GM23248 (cell line): ENCODE data around the gene CLCN4. TPM values are rescaled to one million over a fixed set of nuclear protein-coding genes. Genes with fewer than 3 reads are reported as not detected.
A peak's percentile ranks its signal among the peaks of the same experiment; 100 is the strongest.

Experiments
- DNase-seq: peaks from one replicate; pipeline ENCODE4 v3.0.0-alpha.2; 2015
- H2AFZ ChIP-seq: fragments of 200-600 bp; sonication (generic); 2 replicates; pipeline ENCODE4 v1.6.1; 2016; ENCODE audit warnings: antibody characterized with exemption
- H3F3A ChIP-seq: fragments of 200-600 bp; sonication (generic); 2 replicates; pipeline ENCODE4 v1.6.1; 2016; ENCODE audit warnings: mild to moderate bottlenecking, antibody characterized with exemption, mixed run types; ENCODE audit not compliant: insufficient read depth
- H3K27ac ChIP-seq: fragments of 200-600 bp; sonication (generic); 2 replicates; pipeline ENCODE4 v1.5.1; 2016; ENCODE audit warnings: mild to moderate bottlenecking
- H3K27me3 ChIP-seq: fragments of 200-600 bp; sonication (generic); replicated peaks from 2 replicates; pipeline ENCODE4 v1.6.1; 2016; ENCODE audit warnings: mild to moderate bottlenecking; ENCODE audit not compliant: insufficient read depth
- H3K36me3 ChIP-seq: fragments of 200-600 bp; sonication (generic); 2 replicates; pipeline ENCODE4 v1.6.1; 2016; ENCODE audit warnings: low read depth, mild to moderate bottlenecking
- H3K4me1 ChIP-seq: fragments of 200-600 bp; sonication (generic); 2 replicates; pipeline ENCODE4 v1.6.1; 2016; ENCODE audit warnings: mild to moderate bottlenecking; ENCODE audit not compliant: insufficient read depth
- H3K4me2 ChIP-seq: fragments of 200-600 bp; sonication (generic); one replicate; pipeline ENCODE4 v1.6.1; 2016; ENCODE audit warnings: mild to moderate bottlenecking; ENCODE audit not compliant: unreplicated experiment
- H3K4me3 ChIP-seq: fragments of 200-600 bp; sonication (generic); 2 replicates; pipeline ENCODE4 v1.5.1; 2016; ENCODE audit warnings: mild to moderate bottlenecking
- H3K79me2 ChIP-seq: fragments of 200-600 bp; sonication (generic); 2 replicates; pipeline ENCODE4 v1.6.1; 2016; ENCODE audit warnings: mild to moderate bottlenecking; ENCODE audit not compliant: insufficient read depth
- H3K9ac ChIP-seq: fragments of 200-600 bp; sonication (generic); 2 replicates; pipeline ENCODE4 v1.6.1; 2016; ENCODE audit warnings: mild to moderate bottlenecking
- H3K9me2 ChIP-seq: fragments of 200-600 bp; sonication (generic); 2 replicates; pipeline ENCODE4 v1.6.1; 2016; ENCODE audit warnings: mixed run types, mild to moderate bottlenecking, moderate library complexity; ENCODE audit not compliant: insufficient read depth
- H3K9me3 ChIP-seq: fragments of 200-600 bp; sonication (generic); one replicate; pipeline ENCODE4 v1.6.1; 2017; ENCODE audit warnings: low read depth
- H4K20me1 ChIP-seq: fragments of 200-600 bp; sonication (generic); 2 replicates; pipeline ENCODE4 v1.6.0; 2016; ENCODE audit not compliant: insufficient read depth
- EZH2 ChIP-seq: fragments of 200-600 bp; sonication (generic); IDR thresholded peaks from 2 replicates; pipeline ENCODE4 v1.6.1; 2018; ENCODE audit warnings: antibody characterized with exemption, mild to moderate bottlenecking; ENCODE audit not compliant: insufficient read depth, poor library complexity, severe bottlenecking
- EZH2phosphoT487 ChIP-seq: fragments of 200-600 bp; sonication (generic); IDR thresholded peaks from 2 replicates; pipeline ENCODE4 v1.6.1; 2018; ENCODE audit warnings: antibody characterized with exemption, moderate library complexity, mild to moderate bottlenecking, low read depth; ENCODE audit not compliant: insufficient read depth
- WGBS, 2 experiments: methylation state at CpG; one replicate each; pipeline ENCODE4 v1.1.6; 2015 to 2017; ENCODE audit warnings: low lambda C conversion rate in 2 of 2, low coverage in 1 of 2; ENCODE audit errors: missing lambda C conversion rate in 2 of 2; 5-methylcytosine and 5-hydroxymethylcytosine counted together
- in situ Hi-C: fragments of 300-500 bp; cut with MboI; formaldehyde crosslinking; loops from 2 replicates; pipeline ENCODE4 v1.15.0; 2020
- polyA plus RNA-seq: library from polyadenylated mRNA; unstranded; fragments of >200 nt; fragmentation: Nextera tagmentation; extraction: Ambion mirVana; gene quantifications from 2 replicates; pipeline ENCODE4 v1.2.1, GENCODE V29; 2016
- total RNA-seq: library from RNA; depleted of rRNA; stranded (reverse); fragments of >200 nt; shearing (Covaris generic); gene quantifications from 2 replicates; pipeline ENCODE4 v1.2.3, GENCODE V29; 2014

The CLCN4 gene
- total and polyA plus RNA-seq, 2 experiments from 2014 or later: 0.29 to 0.97 TPM

DNA sequence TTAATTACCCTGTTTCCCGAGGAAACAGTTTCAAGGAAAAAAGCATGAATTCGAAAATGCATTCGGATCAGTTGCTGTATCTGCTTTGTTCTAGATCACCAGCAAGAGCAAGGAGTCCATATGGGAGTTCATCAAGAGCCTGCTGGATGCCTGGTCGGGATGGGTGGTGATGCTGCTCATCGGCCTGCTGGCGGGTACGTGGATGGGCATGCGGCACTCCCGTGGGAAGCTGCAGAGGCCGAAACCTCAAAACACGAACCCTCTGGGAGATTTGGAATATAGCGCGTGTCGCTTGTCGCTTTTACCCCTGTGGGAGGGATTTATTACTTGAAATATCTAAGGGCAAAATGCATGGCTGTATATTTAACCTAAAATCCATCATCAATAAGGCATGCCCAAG, 30.6 kb downstream of the CLCN4 start:
- TF ChIP-seq EZH2: no peak
- no peak for TF ChIP-seq EZH2phosphoT487
- DNase-seq: no peak
- in situ Hi-C loops: loop anchor here (10.0 to 25.0 kb wide), 2 partner anchors 550 to 937 kb away; no protein-coding TSS in a partner anchor
- Histone ChIP-seq H3K27ac (no peak overlapping the region), H3K79me2 (no peaks in the 10 kb centered on the region), H3K36me3 (no peaks in the 10 kb centered on the region), H3K4me3 (no peak overlapping the region), H3K4me1 (no peaks in the 10 kb centered on the region; the same call in 1 of the 2 replicates), H3K4me2 (no peak overlapping the region), H3K9me3 (no peaks in the 10 kb centered on the region), H3K9ac (no peak overlapping the region), H2AFZ (no peak overlapping the region), H4K20me1 (no peaks in the 10 kb centered on the region), H3F3A (no peaks in the 10 kb centered on the region), H3K27me3 (no peaks in the 10 kb centered on the region), H3K9me2 (no peaks in the 10 kb centered on the region)
- WGBS, 2 experiments: 90 to 98% methylated on average over 5 to 15 of the region's 15 CpGs

DNA sequence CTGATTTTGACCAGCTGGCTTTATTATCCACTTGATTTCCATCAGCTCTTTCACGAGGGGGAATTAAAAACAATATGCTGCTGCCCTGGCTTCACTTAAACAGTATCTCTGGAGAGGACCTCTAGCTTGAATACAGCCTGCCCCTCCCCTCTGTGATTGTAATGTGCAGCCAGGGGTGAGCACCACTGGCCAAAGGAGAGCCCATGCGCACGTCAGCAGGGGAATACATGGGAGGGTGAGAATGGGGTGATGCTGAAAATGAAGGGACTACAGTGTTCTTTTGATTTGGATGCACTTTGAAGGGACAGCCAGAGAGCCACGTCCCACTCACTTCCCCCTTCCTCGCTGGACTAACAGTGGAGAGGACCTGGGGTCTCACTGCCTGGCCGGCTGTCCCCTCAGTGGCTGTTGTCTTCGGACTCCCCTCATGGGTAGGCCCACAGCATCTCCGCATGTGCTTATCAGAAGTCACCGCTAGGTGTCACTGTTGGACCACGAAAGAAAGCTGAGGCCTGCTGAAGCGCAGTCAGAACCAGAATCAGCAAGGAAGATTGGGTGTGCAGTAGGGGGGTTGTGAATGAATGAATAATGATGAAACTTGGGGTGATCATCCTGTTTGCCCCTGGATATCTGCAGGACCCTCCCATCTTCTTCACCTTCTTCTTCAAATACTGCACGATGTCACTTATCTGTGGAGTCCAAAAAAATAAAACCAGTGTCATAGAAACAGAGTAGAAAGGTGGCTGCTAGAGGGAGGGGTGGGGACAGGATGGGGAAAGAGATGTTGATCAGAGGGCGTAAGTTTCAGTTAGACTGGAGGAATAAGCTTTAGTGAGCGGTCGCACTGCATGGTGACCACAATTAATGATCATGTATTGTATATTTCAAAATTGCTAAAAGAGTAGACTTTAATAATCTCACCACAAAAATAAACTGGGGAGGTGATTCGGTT, 32.8 kb downstream of the CLCN4 start:
- H3K4me3 ChIP-seq: no peak overlapping the region
- in situ Hi-C loops: loop anchor here (10.0 to 25.0 kb wide), 2 partner anchors 548 to 935 kb away; no protein-coding TSS in a partner anchor
- peak; percentile 58 for DNase-seq
- no peak overlapping the region for H2AFZ ChIP-seq
- H4K20me1 ChIP-seq: no peaks in the 10 kb centered on the region
- no peaks in the 10 kb centered on the region; the same call in 1 of the 2 replicates for H3K4me1 ChIP-seq
- H3K9me2 ChIP-seq: no peaks in the 10 kb centered on the region
- no peaks in the 10 kb centered on the region for H3K79me2 ChIP-seq
- no peak overlapping the region for H3K4me2 ChIP-seq
- no peak overlapping the region for H3K27ac ChIP-seq
- H3K9ac ChIP-seq: peak overlapping the region; percentile 47
- no peaks in the 10 kb centered on the region for H3K36me3 ChIP-seq
- TF ChIP-seq EZH2phosphoT487 (no peak), EZH2 (no peak)
- 25 to 32% methylated on average over 13 to 16 of the region's 16 CpGs for WGBS, 2 experiments
- no peaks in the 10 kb centered on the region for H3F3A ChIP-seq
- H3K9me3 ChIP-seq: no peaks in the 10 kb centered on the region
- H3K27me3 ChIP-seq: no peaks in the 10 kb centered on the region

DNA sequence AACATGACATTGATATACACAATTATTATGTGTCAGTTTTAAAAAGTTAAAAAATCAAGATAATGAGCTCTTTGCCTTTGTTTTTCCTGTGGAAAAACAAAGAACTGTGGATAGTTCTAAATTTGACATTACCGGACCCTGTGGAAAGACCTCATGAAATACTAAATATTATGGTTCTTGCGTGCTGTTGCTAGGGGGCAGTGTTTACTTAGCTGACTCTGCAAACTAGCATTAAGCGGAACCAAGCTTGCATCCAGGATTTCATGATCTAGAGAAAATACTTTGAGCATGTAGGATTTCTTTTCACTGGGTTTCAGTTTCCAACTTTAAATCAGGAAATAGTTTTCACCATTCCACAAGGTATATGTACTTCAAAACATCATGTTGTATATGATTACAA, 33.6 kb downstream of the CLCN4 start:
- Histone ChIP-seq H3K9me3 (no peaks in the 10 kb centered on the region), H3K9ac (peak overlapping the region; percentile 47)
- 3% methylated on average over 3 of the region's 3 CpGs for WGBS, 2 experiments

DNA sequence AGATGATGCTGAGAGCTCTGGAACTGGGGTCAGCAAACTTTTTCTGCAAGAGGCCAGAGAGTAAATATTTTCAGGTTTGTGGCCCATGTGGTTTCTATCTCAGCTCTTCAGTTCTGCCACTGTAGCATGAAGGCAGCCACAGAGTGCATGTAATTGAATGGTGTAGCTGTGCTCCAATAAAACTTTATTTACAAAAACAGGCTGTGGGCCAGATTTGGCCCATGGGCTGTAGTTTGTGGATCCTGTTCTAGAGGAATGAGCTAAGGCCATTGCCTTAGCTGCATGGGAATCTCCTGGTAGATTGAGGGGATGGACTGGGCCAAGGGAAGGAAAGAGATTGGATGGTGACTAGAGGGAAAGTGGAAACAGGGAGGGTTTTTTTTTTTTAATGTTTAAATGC, 36.8 kb downstream of the CLCN4 start:
- Histone ChIP-seq H3F3A (no peaks in the 10 kb centered on the region), H3K4me3 (no peak overlapping the region), H3K79me2 (no peaks in the 10 kb centered on the region), H3K9me2 (no peaks in the 10 kb centered on the region), H2AFZ (no peak overlapping the region), H3K9ac (no peak overlapping the region), H3K9me3 (no peaks in the 10 kb centered on the region), H3K4me1 (no peaks in the 10 kb centered on the region; the same call in 1 of the 2 replicates), H3K36me3 (no peaks in the 10 kb centered on the region), H3K27ac (no peak overlapping the region), H4K20me1 (no peaks in the 10 kb centered on the region), H3K27me3 (no peaks in the 10 kb centered on the region), H3K4me2 (no peak overlapping the region)
- in situ Hi-C loops: loop anchor here (25.0 kb wide), 1 partner anchor 544 kb away; no protein-coding TSS in a partner anchor
- no peak for DNase-seq
- TF ChIP-seq EZH2phosphoT487 (no peak), EZH2 (no peak)

More for the DNA sequence above, 33.6 kb downstream of the CLCN4 start:
- no peaks in the 10 kb centered on the region; the same call in 1 of the 2 replicates for H3K4me1 ChIP-seq
- no peak overlapping the region for H3K27ac ChIP-seq
- no peaks in the 10 kb centered on the region for H3K79me2 ChIP-seq
- TF ChIP-seq EZH2phosphoT487: no peak
- TF ChIP-seq EZH2: no peak
- H3K36me3 ChIP-seq: no peaks in the 10 kb centered on the region
- H3K27me3 ChIP-seq: no peaks in the 10 kb centered on the region
- H3K9me2 ChIP-seq: no peaks in the 10 kb centered on the region
- H3K4me2 ChIP-seq: no peak overlapping the region
- DNase-seq: peak; percentile 76
- H3F3A ChIP-seq: no peaks in the 10 kb centered on the region
- no peak overlapping the region for H3K4me3 ChIP-seq
- in situ Hi-C loops: loop anchor here (25.0 kb wide), 1 partner anchor 547 kb away; no protein-coding TSS in a partner anchor
- H4K20me1 ChIP-seq: no peaks in the 10 kb centered on the region
- H2AFZ ChIP-seq: no peak overlapping the region
